A549 (cell line): ENCODE data around the gene NOC4L. TPM values are rescaled to one million over a fixed set of nuclear protein-coding genes. Genes with fewer than 3 reads are reported as not detected.
"Not testable (repeated sequence)": the region's sequence is repeated elsewhere in the genome, so short reads cannot be mapped to it uniquely, and the experiment has no call there.

Source experiments
- ATAC-seq, 2 experiments: fragments of 200-7000 bp in 1 of 2; fragments of >200 bp in 1 of 2; cut with Nextera tagmentation in 1 of 2; cut with Tn5 transposase in 1 of 2; 3 replicates each; pipeline versions ENCODE4 v1.8.0 to v1.9.1; 2018 to 2020; ENCODE audit warnings: mild to moderate bottlenecking in 1 of 2, moderate library complexity in 1 of 2
- CTCF ChIA-PET: fragments of 300-600 bp; sonication (Branson Sonifier 250); formaldehyde crosslinking; extraction: SDS; loops from one replicate; lab custom pipeline; 2021; ENCODE audit warnings: antibody characterized with exemption, inconsistent platforms; lab: Yijun Ruan, JAX
- POLR2A ChIA-PET: fragments of 350-600 bp; formaldehyde crosslinking; extraction: SDS; loops from one replicate; lab custom pipeline; 2021; ENCODE audit warnings: antibody characterized with exemption, inconsistent platforms; lab: Yijun Ruan, JAX
- DNase-seq, 2 experiments: peaks; one replicate each; pipeline versions ENCODE4 v3.0.0 to v3.0.0-alpha.2; 2011 to 2016; ENCODE audit warnings: low read depth in 1 of 2, low spot score in 1 of 2
- FAIRE-seq: peaks from 2 replicates; lab custom pipeline; 2011; peaks lifted over from hg19 to GRCh38; lab: Jason Lieb, UNC
- H3K27ac ChIP-seq, 2 experiments: fragments of >200 bp; sonication (Bioruptor Twin); formaldehyde crosslinking; 3 replicates each; pipeline ENCODE4 v1.5.1; 2016 to 2017
- H3K4me1 ChIP-seq: fragments of >200 bp; sonication (Bioruptor Twin); formaldehyde crosslinking; 3 replicates; pipeline ENCODE4 v1.6.1; 2016
- H3K4me2 ChIP-seq: fragments of >200 bp; sonication (Bioruptor Twin); formaldehyde crosslinking; 3 replicates; pipeline ENCODE4 v1.6.1; 2016
- H3K4me3 ChIP-seq: fragments of >200 bp; sonication (Bioruptor Twin); formaldehyde crosslinking; 3 replicates; pipeline ENCODE4 v1.5.1; 2016
- H3K9me3 ChIP-seq: fragments of >200 bp; sonication (Bioruptor Twin); formaldehyde crosslinking; 3 replicates; pipeline ENCODE4 v1.6.1; 2016
- ATOH8 ChIP-seq: fragments of 250-450 bp; sonication (Bioruptor Pico); IDR thresholded peaks from 2 replicates; pipeline ENCODE4 v1.5.0; 2020; ENCODE audit warnings: low read depth, mild to moderate bottlenecking, moderate library complexity
- BCL3 ChIP-seq: fragments of >200 bp; sonication (Bioruptor Twin); formaldehyde crosslinking; IDR thresholded peaks from 3 replicates; pipeline ENCODE4 v1.6.1; 2016
- CBX8 ChIP-seq: fragments of 200-600 bp; sonication (generic); IDR thresholded peaks from 2 replicates; pipeline ENCODE4 v1.6.1; 2016
- CEBPB ChIP-seq, 2 experiments: fragments of >200 bp in 1 of 2; sonication (Bioruptor Twin) in 1 of 2; formaldehyde crosslinking in 1 of 2; IDR thresholded peaks; 2 replicates each; pipeline ENCODE4 v1.6.1; 2012 to 2016
- CHD4 ChIP-seq: fragments of 200-600 bp; sonication (generic); IDR thresholded peaks from 2 replicates; pipeline ENCODE4 v1.6.1; 2016; ENCODE audit warnings: antibody characterized with exemption, mild to moderate bottlenecking, borderline replicate concordance
- E2F6 ChIP-seq: IDR thresholded peaks from 2 replicates; pipeline ENCODE4 v1.6.1; 2012; ENCODE audit warnings: low read depth, borderline replicate concordance
- ELK1 ChIP-seq: fragments of 150-350 bp; IDR thresholded peaks from 2 replicates; pipeline ENCODE4 v1.6.1; 2014; ENCODE audit warnings: low read depth, mild to moderate bottlenecking, low read length
- EP300 ChIP-seq, 2 experiments: fragments of >200 bp; sonication (Bioruptor Twin); formaldehyde crosslinking; IDR thresholded peaks; 2 replicates in 1 of 2; 3 replicates in 1 of 2; pipeline ENCODE4 v1.6.1; 2016 to 2017
- FOSL2 ChIP-seq, 2 experiments: fragments of 450-650 bp in 1 of 2; fragments of >200 bp in 1 of 2; sonication (Bioruptor Twin) in 1 of 2; formaldehyde crosslinking; IDR thresholded peaks; 2 replicates each; pipeline versions ENCODE4 v1.5.0 to v1.6.1; 2016 to 2020; ENCODE audit warnings: mild to moderate bottlenecking in 1 of 2, moderate library complexity in 1 of 2
- HES2 ChIP-seq: fragments of >200 bp; sonication (Bioruptor Twin); formaldehyde crosslinking; IDR thresholded peaks from 2 replicates; pipeline ENCODE4 v1.6.1; 2016
- HOXB5 ChIP-seq: fragments of 250-450 bp; sonication (Bioruptor Pico); IDR thresholded peaks from 2 replicates; pipeline ENCODE4 v1.5.0; 2020; ENCODE audit warnings: mild to moderate bottlenecking, moderate library complexity
- JUN ChIP-seq, 2 experiments: fragments of >200 bp; sonication (Bioruptor Twin); formaldehyde crosslinking; IDR thresholded peaks; 2 replicates in 1 of 2; 3 replicates in 1 of 2; pipeline ENCODE4 v1.6.1; 2016 to 2017
- KDM5A ChIP-seq: fragments of 200-600 bp; sonication (generic); IDR thresholded peaks from 2 replicates; pipeline ENCODE4 v1.6.1; 2016; ENCODE audit warnings: antibody characterized with exemption, mild to moderate bottlenecking
- MAX ChIP-seq: IDR thresholded peaks from 2 replicates; pipeline ENCODE4 v1.6.1; 2012
- MYC ChIP-seq: IDR thresholded peaks from 2 replicates; pipeline ENCODE4 v1.6.1; 2012; ENCODE audit warnings: mild to moderate bottlenecking, inconsistent platforms, low read length, improper control_type of control experiment, borderline replicate concordance
- NFE2L2 ChIP-seq: fragments of 150-350 bp; conservative IDR thresholded peaks from 2 replicates; pipeline ENCODE4 v1.6.1; 2014; ENCODE audit warnings: low read length
- NR3C1 ChIP-seq: fragments of >200 bp; sonication (Bioruptor Twin); formaldehyde crosslinking; IDR thresholded peaks from 3 replicates; pipeline ENCODE4 v1.6.1; 2017
- PHF8 ChIP-seq: fragments of 200-600 bp; sonication (generic); IDR thresholded peaks from 2 replicates; pipeline ENCODE4 v1.6.1; 2016; ENCODE audit warnings: low read depth, mild to moderate bottlenecking, antibody characterized with exemption, moderate library complexity, borderline replicate concordance
- REST ChIP-seq: fragments of 200-600 bp; sonication (generic); IDR thresholded peaks from 2 replicates; pipeline ENCODE4 v1.6.1; 2016; ENCODE audit warnings: antibody characterized with exemption, mild to moderate bottlenecking, moderate library complexity
- RNF2 ChIP-seq: fragments of 200-600 bp; sonication (generic); IDR thresholded peaks from 2 replicates; pipeline ENCODE4 v1.6.1; 2016; ENCODE audit warnings: low read depth, mild to moderate bottlenecking, antibody characterized with exemption, moderate library complexity, borderline replicate concordance
- SREBF2 ChIP-seq: fragments of 450-650 bp; IDR thresholded peaks from 2 replicates; pipeline ENCODE4 v1.6.1; 2014; ENCODE audit warnings: mild to moderate bottlenecking, moderate library complexity
- ZSCAN20 ChIP-seq: fragments of 250-450 bp; sonication (Bioruptor Pico); IDR thresholded peaks from 2 replicates; pipeline ENCODE4 v1.8.0; 2022; ENCODE audit warnings: mild to moderate bottlenecking, moderate library complexity
- WGBS: methylation state at CpG from one replicate; pipeline ENCODE4 v1.1.6; 2017; ENCODE audit errors: missing lambda C conversion rate; 5-methylcytosine and 5-hydroxymethylcytosine counted together
- polyA plus RNA-seq, 4 experiments: library from polyadenylated mRNA; depleted of rRNA in 3 of 4; stranded (reverse); fragments of >200 nt; fragmentation: RNase III in 1 of 4; extraction: RNeasy Plus Mini Kit Qiagen cat#74134 plus additional on column Dnase treatment in 1 of 4; gene quantifications; 2 replicates in 3 of 4; 3 replicates in 1 of 4; pipeline ENCODE4 v1.2.3, GENCODE V29; 2011 to 2017

NOC4L gene
- polyA plus RNA-seq, 2 of the 4 experiments (the other 2 are of a cell fraction) = 12.1 to 34.1 TPM

GRCh38 chr12:132194556-132194955 lies 50.3 kb downstream of the NOC4L start:
- DNase-seq (no peak), ATAC-seq (no peak), FAIRE-seq (no peak)
- POLR2A ChIA-PET = no interaction called here
- CTCF ChIA-PET = interaction anchor here (1.8 to 1.9 kb wide), 2 partner anchors 11 to 15 kb away, joined by 5 to 7 read pairs; no protein-coding TSS in a partner anchor
- TF ChIP-seq EP300 (IDR thresholded peaks at IDR 0.05) (no peak), ZSCAN20 (no peak), BCL3 (no peak), NFE2L2 (no peak), ELK1 (no peak), SREBF2 (no peak), E2F6 (no peak), MYC (no peak), CBX8 (no peak), NR3C1 (no peak), JUN (IDR thresholded peaks at IDR 0.05) (no peak), MAX (no peak), HES2 (no peak), RNF2 (no peak), CHD4 (no peak)
- H3K4me1 ChIP-seq = peaks cover 8% of the 10 kb centered on the region; the same call in 2 of the 3 replicates
- no peak overlapping the region for H3K27ac ChIP-seq
- H3K4me3 ChIP-seq = no peak overlapping the region
- peaks cover 22% of the 10 kb centered on the region for H3K9me3 ChIP-seq
- 38% methylated on average over 8 of the region's 8 CpGs for WGBS
- H3K4me2 ChIP-seq = no peak overlapping the region

GRCh38 chr12:132195242-132195641 lies 51.0 kb downstream of the NOC4L start:
- POLR2A ChIA-PET, H3K4me2 ChIP-seq, H3K27ac ChIP-seq, FAIRE-seq, H3K4me1 ChIP-seq, H3K4me3 ChIP-seq, ATAC-seq, DNase-seq: not testable (repeated sequence)
- CTCF ChIA-PET = interaction anchor here (0.9 kb wide), 1 partner anchor 86 kb away, joined by 3 read pairs; no protein-coding TSS in a partner anchor
- H3K9me3 ChIP-seq = peaks cover 22% of the 10 kb centered on the region
- 59% methylated on average over 12 of the region's 12 CpGs for WGBS

GRCh38 chr12:132196038-132196872 lies 52.0 kb downstream of the NOC4L start:
- ATAC-seq (no peak), DNase-seq (no peak), FAIRE-seq (no peak)
- Histone ChIP-seq H3K27ac (no peak overlapping the region), H3K4me3 (no peak overlapping the region), H3K4me2 (no peak overlapping the region), H3K4me1 (no peaks in the 10 kb centered on the region), H3K9me3 (peaks cover 22% of the 10 kb centered on the region)
- POLR2A ChIA-PET = no interaction called here
- TF ChIP-seq FOSL2 (IDR thresholded peaks at IDR 0.05) = no peak
- TF ChIP-seq FOSL2 (CRISPR knock-in tag; IDR thresholded peaks at IDR 0.05) = no peak
- TF ChIP-seq NFE2L2 = no peak
- no peak for TF ChIP-seq REST
- TF ChIP-seq PHF8 = no peak
- TF ChIP-seq KDM5A = no peak
- TF ChIP-seq NR3C1 = no peak
- TF ChIP-seq HOXB5 = no peak
- no peak for TF ChIP-seq RNF2
- no peak for TF ChIP-seq CEBPB (IDR thresholded peaks at IDR 0.05)
- TF ChIP-seq ATOH8 = no peak
- TF ChIP-seq ELK1 = no peak
- CTCF ChIA-PET = interaction anchor here (0.9 to 1.5 kb wide), 4 partner anchors 10 to 218 kb away, joined by 3 to 5 read pairs (median 4); no protein-coding TSS in a partner anchor
- whole genome bisulfite sequencing = 72% methylated on average over 29 of the region's 32 CpGs
